ENCODE measurements around the gene SELENOF. TPM values are rescaled to one million over a fixed set of nuclear protein-coding genes. Genes with fewer than 3 reads are reported as not detected.

SELENOF gene
- polyA plus RNA-seq, 2 of the 4 experiments (the other 2 are of a cell fraction): 166 to 311 TPM

- Histone ChIP-seq H3K4me1 (no peaks in the 10 kb centered on the region), H3K9me3 (no peaks in the 10 kb centered on the region), H3K4me3 (no peak overlapping the region), H3K4me2 (no peak overlapping the region), H3K27ac (no peak overlapping the region)
- ATAC-seq (no peak), DNase-seq (ENCODE audit: low read depth in 1 of 2, low spot score in 1 of 2) (no peak), FAIRE-seq (no peak)
- ChIA-PET CTCF (no interaction called here), POLR2A (interaction anchor here (0.7 kb wide), 1 partner anchor 27 kb away, joined by 4 read pairs; no protein-coding TSS in a partner anchor)
- TF ChIP-seq CBX8 (IDR thresholded peaks at IDR 0.05) (no peak), E2F6 (IDR thresholded peaks at IDR 0.05; ENCODE audit: borderline replicate concordance, low read depth) (no peak)
Observed at GRCh38 chr1:86957221-86957620, 43.3 kb upstream of the SELENOF start.

- TF ChIP-seq, protein P1, sequence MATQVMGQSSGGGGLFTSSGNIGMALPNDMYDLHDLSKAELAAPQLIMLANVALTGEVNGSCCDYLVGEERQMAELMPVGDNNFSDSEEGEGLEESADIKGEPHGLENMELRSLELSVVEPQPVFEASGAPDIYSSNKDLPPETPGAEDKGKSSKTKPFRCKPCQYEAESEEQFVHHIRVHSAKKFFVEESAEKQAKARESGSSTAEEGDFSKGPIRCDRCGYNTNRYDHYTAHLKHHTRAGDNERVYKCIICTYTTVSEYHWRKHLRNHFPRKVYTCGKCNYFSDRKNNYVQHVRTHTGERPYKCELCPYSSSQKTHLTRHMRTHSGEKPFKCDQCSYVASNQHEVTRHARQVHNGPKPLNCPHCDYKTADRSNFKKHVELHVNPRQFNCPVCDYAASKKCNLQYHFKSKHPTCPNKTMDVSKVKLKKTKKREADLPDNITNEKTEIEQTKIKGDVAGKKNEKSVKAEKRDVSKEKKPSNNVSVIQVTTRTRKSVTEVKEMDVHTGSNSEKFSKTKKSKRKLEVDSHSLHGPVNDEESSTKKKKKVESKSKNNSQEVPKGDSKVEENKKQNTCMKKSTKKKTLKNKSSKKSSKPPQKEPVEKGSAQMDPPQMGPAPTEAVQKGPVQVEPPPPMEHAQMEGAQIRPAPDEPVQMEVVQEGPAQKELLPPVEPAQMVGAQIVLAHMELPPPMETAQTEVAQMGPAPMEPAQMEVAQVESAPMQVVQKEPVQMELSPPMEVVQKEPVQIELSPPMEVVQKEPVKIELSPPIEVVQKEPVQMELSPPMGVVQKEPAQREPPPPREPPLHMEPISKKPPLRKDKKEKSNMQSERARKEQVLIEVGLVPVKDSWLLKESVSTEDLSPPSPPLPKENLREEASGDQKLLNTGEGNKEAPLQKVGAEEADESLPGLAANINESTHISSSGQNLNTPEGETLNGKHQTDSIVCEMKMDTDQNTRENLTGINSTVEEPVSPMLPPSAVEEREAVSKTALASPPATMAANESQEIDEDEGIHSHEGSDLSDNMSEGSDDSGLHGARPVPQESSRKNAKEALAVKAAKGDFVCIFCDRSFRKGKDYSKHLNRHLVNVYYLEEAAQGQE (IDR thresholded peaks at IDR 0.05): no peak
- no peak for TF ChIP-seq RNF2 (IDR thresholded peaks at IDR 0.05; ENCODE audit: borderline replicate concordance, low read depth)
- no peak for TF ChIP-seq GATA3 (IDR thresholded peaks at IDR 0.05; ENCODE audit: borderline replicate concordance)
- Histone ChIP-seq H3K27ac (no peak overlapping the region), H3K4me1 (no peaks in the 10 kb centered on the region), H3K9me3 (no peaks in the 10 kb centered on the region), H3K4me3 (no peak overlapping the region), H3K4me2 (no peak overlapping the region)
- no peak for FAIRE-seq
- ChIA-PET CTCF (no interaction called here), POLR2A (no interaction called here)
- DNase-seq (ENCODE audit: low read depth in 1 of 2, low spot score in 1 of 2): no peak
- ATAC-seq: no peak
Observed at GRCh38 chr1:86956221-86956620, 42.3 kb upstream of the SELENOF start.

- CTCF ChIA-PET: no interaction called here
- 88% methylated on average over 3 of the region's 3 CpGs for WGBS (ENCODE audit: missing lambda C conversion rate)
- DNase-seq (ENCODE audit: low read depth in 1 of 2, low spot score in 1 of 2) (no peak), ATAC-seq (no peak), FAIRE-seq (no peak)
- TF ChIP-seq HEYL (CRISPR knock-in tag; IDR thresholded peaks at IDR 0.05) (no peak), SREBF2 (IDR thresholded peaks at IDR 0.05) (no peak), MAFK (IDR thresholded peaks at IDR 0.05; ENCODE audit: partially characterized antibody) (no peak), FOSB (CRISPR knock-in tag; IDR thresholded peaks at IDR 0.05) (no peak), ZFP36 (IDR thresholded peaks at IDR 0.05; ENCODE audit: borderline replicate concordance, partially characterized antibody) (no peak), ESRRA (IDR thresholded peaks at IDR 0.05; ENCODE audit: borderline replicate concordance, low read length) (no peak), CBX8 (IDR thresholded peaks at IDR 0.05) (no peak), RFX5 (IDR thresholded peaks at IDR 0.05) (no peak), BHLHE40 (IDR thresholded peaks at IDR 0.05; ENCODE audit: low read depth, low read length) (no peak), MAX (IDR thresholded peaks at IDR 0.05) (no peak), E2F6 (IDR thresholded peaks at IDR 0.05; ENCODE audit: borderline replicate concordance, low read depth) (no peak), CHD2 (IDR thresholded peaks at IDR 0.05; ENCODE audit: low read length, partially characterized antibody) (no peak), POLR2AphosphoS2 (conservative IDR thresholded peaks at IDR 0.05; ENCODE audit: low read length) (no peak), FOSL2 (IDR thresholded peaks at IDR 0.05) (no peak), FOSL2 (CRISPR knock-in tag; IDR thresholded peaks at IDR 0.05) (no peak), TFCP2L1 (CRISPR knock-in tag; IDR thresholded peaks at IDR 0.05) (no peak), RNF2 (IDR thresholded peaks at IDR 0.05; ENCODE audit: borderline replicate concordance, low read depth) (no peak), GATA3 (IDR thresholded peaks at IDR 0.05; ENCODE audit: borderline replicate concordance) (no peak)
- Histone ChIP-seq H3K4me1 (no peaks in the 10 kb centered on the region), H3K9me3 (no peaks in the 10 kb centered on the region), H3K4me2 (no peak overlapping the region), H3K27ac (no peak overlapping the region), H3K4me3 (no peak overlapping the region)
- POLR2A ChIA-PET: no interaction called here
Observed at GRCh38 chr1:86955678-86956077, 41.8 kb upstream of the SELENOF start.

Data from A549 (cell line).